IPS DF 19.7 (cell line): ENCODE measurements around the gene MRO.
"Not testable (repeated sequence)": the region's sequence is repeated elsewhere in the genome, so short reads cannot be mapped to it uniquely, and the experiment has no call there.

Source experiments
- DNase-seq: peaks from one replicate; pipeline ENCODE4 v3.0.0-alpha.2; 2013; ENCODE audit warnings: low read depth, low spot score

MRO gene

GRCh38 chr18:50836521-50836957 is 16.7 kb upstream of the MRO start:
- no peak for DNase-seq

GRCh38 chr18:50833496-50833895 is 13.7 kb upstream of the MRO start:
- DNase-seq: not testable (repeated sequence)

- DNase-seq: no peak
Measured at GRCh38 chr18:50832754-50833153, 12.9 kb upstream of the MRO start.

- DNase-seq: no peak
Measured at GRCh38 chr18:50830544-50830943, 10.7 kb upstream of the MRO start.

GRCh38 chr18:50829644-50830043 is 9.8 kb upstream of the MRO start:
- no peak for DNase-seq

- no peak for DNase-seq
Measured at GRCh38 chr18:50826027-50826426, 6.2 kb upstream of the MRO start.

- no peak for DNase-seq
Measured at GRCh38 chr18:50825621-50826020, 5.8 kb upstream of the MRO start.

GRCh38 chr18:50822756-50823155 is 2.9 kb upstream of the MRO start:
- DNase-seq: no peak

GRCh38 chr18:50820901-50821520 is 1.2 kb upstream of the MRO start:
- no peak for DNase-seq

- DNase-seq: peak; percentile 69
Measured at GRCh38 chr18:50819027-50819727, 639 bp downstream of the MRO start.

GRCh38 chr18:50816419-50817166 is 3.2 kb downstream of the MRO start:
- no peak for DNase-seq

GRCh38 chr18:50814395-50814794 is 5.4 kb downstream of the MRO start:
- no peak for DNase-seq

GRCh38 chr18:50813353-50813752 is 6.5 kb downstream of the MRO start:
- DNase-seq: no peak

GRCh38 chr18:50812834-50813233 is 7.0 kb downstream of the MRO start:
- no peak for DNase-seq

- DNase-seq: no peak
Measured at GRCh38 chr18:50807176-50807575, 12.6 kb downstream of the MRO start.

GRCh38 chr18:50806208-50806616 is 13.6 kb downstream of the MRO start:
- no peak for DNase-seq

- no peak for DNase-seq
Measured at GRCh38 chr18:50805732-50806131, 14.1 kb downstream of the MRO start.

GRCh38 chr18:50803592-50803991 is 16.2 kb downstream of the MRO start:
- no peak for DNase-seq

- DNase-seq: no peak
Measured at GRCh38 chr18:50802141-50802540, 17.7 kb downstream of the MRO start.

GRCh38 chr18:50797142-50797541 is 22.7 kb downstream of the MRO start:
- no peak for DNase-seq

GRCh38 chr18:50796495-50796894 is 23.3 kb downstream of the MRO start:
- no peak for DNase-seq

- no peak for DNase-seq
Measured at GRCh38 chr18:50793641-50794565, 25.9 kb downstream of the MRO start.
